ENCODE data around the gene CELF2. TPM values are rescaled to one million over a fixed set of nuclear protein-coding genes. Genes with fewer than 3 reads are reported as not detected.
A peak's percentile ranks its signal among the peaks of the same experiment; 100 is the strongest.

CELF2 gene
- total and polyA plus RNA-seq, 10 donors, result 13.5 to 180 (median 105) TPM

GRCh38 chr10:11232222-11232961 lies 214.7 kb downstream of the CELF2 start:
- no peaks in the 10 kb centered on the region for H3K9me3 ChIP-seq
- H3K27me3 ChIP-seq (replicated peaks in 1 of 7), result no peaks in the 10 kb centered on the region
- TF ChIP-seq POLR2AphosphoS5 (IDR thresholded peaks at IDR 0.05) (peak in 1 of 3 donors; percentile 28), POLR2A (IDR thresholded peaks at IDR 0.05) (no peak)
- peaks cover 0 to 75% (median 0%) of the 10 kb centered on the region in 6 donors for H3K36me3 ChIP-seq
- H3K4me1 ChIP-seq, result peaks cover 19 to 97% (median 69%) of the 10 kb centered on the region in 6 donors
- DNase-seq, result no peak
- whole genome bisulfite sequencing, 5 donors, result 73 to 86% (median 84%) methylated on average over 8 of the region's 8 CpGs
- H3K27ac ChIP-seq, result no peak overlapping the region
- no peak overlapping the region for H3K4me3 ChIP-seq
- intact Hi-C loops (cut with DNase I; ENCODE audit: low total_unique reads), result no loop called here

- 75 to 82% (median 78%) methylated on average over 6 of the region's 6 CpGs for WGBS, 5 donors
- Histone ChIP-seq H3K27me3 (replicated peaks in 1 of 7) (no peaks in the 10 kb centered on the region), H3K9me3 (no peaks in the 10 kb centered on the region), H3K4me1 (peaks cover 10 to 97% (median 69%) of the 10 kb centered on the region in 6 donors), H3K36me3 (peaks cover 0 to 69% (median 0%) of the 10 kb centered on the region in 6 donors), H3K4me3 (no peak overlapping the region), H3K27ac (no peak overlapping the region)
- TF ChIP-seq CTCF (IDR thresholded peaks at IDR 0.05 in 8 of 11, conservative IDR thresholded peaks at IDR 0.05 in 3 of 11) (no peak), POLR2A (IDR thresholded peaks at IDR 0.05) (no peak), POLR2AphosphoS5 (IDR thresholded peaks at IDR 0.05) (no peak)
- DNase-seq, result no peak
- intact Hi-C loops (cut with DNase I; ENCODE audit: low total_unique reads), result no loop called here
These were observed 217.3 kb downstream of the CELF2 start for GRCh38 chr10:11234857-11235531.

- H3K36me3 ChIP-seq, result peaks cover 0 to 61% (median 0%) of the 10 kb centered on the region in 6 donors
- whole genome bisulfite sequencing, 5 donors, result 58 to 68% (median 67%) methylated on average over 4 of the region's 4 CpGs
These were observed 218.1 kb downstream of the CELF2 start for GRCh38 chr10:11235771-11236170.

GRCh38 chr10:11236234-11236633 lies 218.6 kb downstream of the CELF2 start:
- Histone ChIP-seq H3K27ac (peak overlapping the region in 1 of 8 donors; percentile 8), H3K4me3 (no peak overlapping the region), H3K9me3 (no peaks in the 10 kb centered on the region), H3K4me1 (peaks cover 6 to 97% (median 69%) of the 10 kb centered on the region in 6 donors), H3K36me3 (peaks cover 0 to 57% (median 0%) of the 10 kb centered on the region in 6 donors), H3K27me3 (replicated peaks in 1 of 7) (no peaks in the 10 kb centered on the region)
- WGBS, 5 donors, result 26 to 45% (median 40%) methylated on average over 2 of the region's 2 CpGs
- intact Hi-C loops (cut with DNase I; ENCODE audit: low total_unique reads), result no loop called here
- TF ChIP-seq POLR2A (IDR thresholded peaks at IDR 0.05), result no peak
- no peak for TF ChIP-seq CTCF (IDR thresholded peaks at IDR 0.05 in 8 of 11, conservative IDR thresholded peaks at IDR 0.05 in 3 of 11)
- no peak for TF ChIP-seq POLR2AphosphoS5 (IDR thresholded peaks at IDR 0.05)
- no peak for DNase-seq

More at GRCh38 chr10:11235771-11236170, 218.1 kb downstream of the CELF2 start:
- H3K4me3 ChIP-seq, result no peak overlapping the region
- H3K4me1 ChIP-seq, result peaks cover 10 to 97% (median 69%) of the 10 kb centered on the region in 6 donors
- TF ChIP-seq POLR2AphosphoS5 (IDR thresholded peaks at IDR 0.05) (no peak), POLR2A (IDR thresholded peaks at IDR 0.05) (no peak), CTCF (IDR thresholded peaks at IDR 0.05 in 8 of 11, conservative IDR thresholded peaks at IDR 0.05 in 3 of 11) (no peak)
- DNase-seq, result no peak
- intact Hi-C loops (cut with DNase I; ENCODE audit: low total_unique reads), result no loop called here
- H3K27me3 ChIP-seq (replicated peaks in 1 of 7), result no peaks in the 10 kb centered on the region
- H3K9me3 ChIP-seq, result no peaks in the 10 kb centered on the region
- H3K27ac ChIP-seq, result no peak overlapping the region

Data from spleen (tissue), 11 donors.